EH (cell line): ENCODE data around the gene SLC47A1.
"Not testable (repeated sequence)": the region's sequence is repeated elsewhere in the genome, so short reads cannot be mapped to it uniquely, and the experiment has no call there.

Experiments used
- DNase-seq: peaks from one replicate; pipeline ENCODE4 v3.0.0-alpha.2; 2015; ENCODE audit warnings: low read depth

The SLC47A1 gene, protein sequence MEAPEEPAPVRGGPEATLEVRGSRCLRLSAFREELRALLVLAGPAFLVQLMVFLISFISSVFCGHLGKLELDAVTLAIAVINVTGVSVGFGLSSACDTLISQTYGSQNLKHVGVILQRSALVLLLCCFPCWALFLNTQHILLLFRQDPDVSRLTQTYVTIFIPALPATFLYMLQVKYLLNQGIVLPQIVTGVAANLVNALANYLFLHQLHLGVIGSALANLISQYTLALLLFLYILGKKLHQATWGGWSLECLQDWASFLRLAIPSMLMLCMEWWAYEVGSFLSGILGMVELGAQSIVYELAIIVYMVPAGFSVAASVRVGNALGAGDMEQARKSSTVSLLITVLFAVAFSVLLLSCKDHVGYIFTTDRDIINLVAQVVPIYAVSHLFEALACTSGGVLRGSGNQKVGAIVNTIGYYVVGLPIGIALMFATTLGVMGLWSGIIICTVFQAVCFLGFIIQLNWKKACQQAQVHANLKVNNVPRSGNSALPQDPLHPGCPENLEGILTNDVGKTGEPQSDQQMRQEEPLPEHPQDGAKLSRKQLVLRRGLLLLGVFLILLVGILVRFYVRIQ

DNA sequence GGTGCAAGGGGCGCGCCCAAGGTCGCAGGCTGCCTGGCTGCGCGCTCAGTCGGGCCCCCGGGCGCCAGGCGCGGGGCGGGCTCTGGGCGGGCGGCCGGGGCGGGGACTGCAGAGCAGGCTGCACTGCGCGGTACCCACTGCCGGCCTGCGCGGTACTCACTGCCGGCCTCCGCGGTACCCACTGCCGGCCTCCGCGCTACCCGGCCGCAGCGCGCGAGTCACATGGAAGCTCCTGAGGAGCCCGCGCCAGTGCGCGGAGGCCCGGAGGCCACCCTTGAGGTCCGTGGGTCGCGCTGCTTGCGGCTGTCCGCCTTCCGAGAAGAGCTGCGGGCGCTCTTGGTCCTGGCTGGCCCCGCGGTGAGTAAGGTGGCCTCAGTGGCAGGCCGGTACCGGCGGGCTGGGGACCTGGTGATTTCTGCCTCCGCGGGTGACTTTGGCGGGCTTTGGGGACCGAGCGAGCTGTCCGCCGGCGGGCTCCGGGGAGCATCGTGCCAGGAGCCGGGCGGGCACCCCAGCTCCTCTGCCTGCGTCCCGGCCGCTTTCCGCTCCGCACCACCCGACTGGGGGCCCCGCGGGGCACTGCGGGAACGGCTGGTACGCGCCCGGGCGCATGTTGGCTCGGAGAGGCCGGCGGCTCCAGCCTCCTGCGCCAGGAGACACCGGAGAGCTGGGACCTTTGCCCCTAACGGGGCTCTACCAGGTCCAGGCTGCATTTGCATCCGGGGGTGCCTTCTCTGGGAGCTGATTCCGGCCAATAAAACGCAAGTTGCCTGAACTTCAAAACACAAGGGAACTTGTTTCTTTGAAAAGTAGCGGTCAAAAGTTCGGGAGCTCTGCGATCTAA lies at the start of gene SLC47A1:
Gene SLC47A1 (plus strand): TSS at position 137 of the 844 bp plus-strand sequence. CDS start 86 bp downstream, at position 223.
- DNase-seq = peak; percentile 32

DNA sequence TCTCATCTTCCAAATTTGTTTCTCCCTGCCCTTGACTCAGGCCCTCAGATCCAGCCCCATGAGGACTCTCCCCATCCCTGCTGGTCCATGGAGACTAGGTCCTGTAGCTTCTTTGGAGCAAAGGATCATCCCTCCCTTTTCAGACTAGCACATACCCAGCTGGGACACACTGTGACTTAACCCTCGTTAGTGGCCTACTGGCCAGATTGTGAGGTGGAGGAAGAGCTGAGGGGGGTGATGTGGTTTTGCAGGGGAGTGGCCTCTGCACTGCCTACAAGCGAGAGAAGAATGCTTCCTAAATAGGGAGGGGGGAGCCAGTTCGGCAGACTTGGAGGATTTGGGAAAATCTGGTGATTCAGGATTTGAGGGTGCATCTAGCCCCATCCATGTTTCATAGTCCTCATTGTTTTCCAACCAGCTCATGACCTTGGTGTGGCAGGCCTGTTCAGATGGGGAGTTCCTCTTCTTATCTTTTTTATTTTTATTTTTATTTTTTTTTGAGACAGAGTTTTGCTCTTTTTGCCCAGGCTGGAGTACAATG lies 47.8 kb upstream of the SLC47A1 start:
- DNase-seq = peak; percentile 14

DNA sequence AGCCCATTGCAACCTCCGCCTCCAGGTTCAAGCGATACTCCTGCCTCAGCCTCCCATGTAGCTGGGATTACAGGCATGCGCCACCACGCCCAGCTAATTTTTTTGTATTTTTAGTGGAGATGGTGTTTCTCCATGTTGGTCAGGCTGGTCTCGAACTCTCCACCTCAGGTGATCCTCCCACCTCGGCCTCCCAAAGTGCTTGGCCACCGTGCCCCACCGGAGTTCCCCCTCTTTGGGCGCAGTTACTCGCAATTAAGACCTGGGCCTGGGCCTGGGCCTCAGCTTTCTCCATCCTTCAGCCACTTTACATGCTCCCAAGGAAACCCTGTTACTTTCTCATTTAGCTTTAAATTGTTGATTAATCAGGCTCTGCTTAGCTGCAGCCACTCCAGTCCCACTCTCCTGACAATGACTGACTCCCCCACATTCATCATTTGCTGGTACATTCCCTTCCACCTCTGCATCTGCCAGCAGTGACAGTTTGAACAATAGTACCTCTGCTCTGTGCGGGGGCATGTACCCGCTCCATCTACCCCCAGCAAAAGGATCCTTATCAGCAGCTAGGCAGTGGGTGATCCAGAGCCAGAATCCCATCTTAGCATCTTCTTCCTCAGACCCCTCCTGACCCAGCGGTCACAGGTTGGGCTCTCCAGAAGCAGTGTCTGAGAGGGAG lies 47.2 kb upstream of the SLC47A1 start:
- DNase-seq = no peak

- DNase-seq = peak; percentile 28
These were observed 46.5 kb upstream of the SLC47A1 start for GRCh38 chr17:19487024-19487600.

- no peak for DNase-seq
These were observed 41.5 kb upstream of the SLC47A1 start for GRCh38 chr17:19492141-19492540.

GRCh38 chr17:19494961-19495806 lies 38.5 kb upstream of the SLC47A1 start:
- no peak for DNase-seq

DNA sequence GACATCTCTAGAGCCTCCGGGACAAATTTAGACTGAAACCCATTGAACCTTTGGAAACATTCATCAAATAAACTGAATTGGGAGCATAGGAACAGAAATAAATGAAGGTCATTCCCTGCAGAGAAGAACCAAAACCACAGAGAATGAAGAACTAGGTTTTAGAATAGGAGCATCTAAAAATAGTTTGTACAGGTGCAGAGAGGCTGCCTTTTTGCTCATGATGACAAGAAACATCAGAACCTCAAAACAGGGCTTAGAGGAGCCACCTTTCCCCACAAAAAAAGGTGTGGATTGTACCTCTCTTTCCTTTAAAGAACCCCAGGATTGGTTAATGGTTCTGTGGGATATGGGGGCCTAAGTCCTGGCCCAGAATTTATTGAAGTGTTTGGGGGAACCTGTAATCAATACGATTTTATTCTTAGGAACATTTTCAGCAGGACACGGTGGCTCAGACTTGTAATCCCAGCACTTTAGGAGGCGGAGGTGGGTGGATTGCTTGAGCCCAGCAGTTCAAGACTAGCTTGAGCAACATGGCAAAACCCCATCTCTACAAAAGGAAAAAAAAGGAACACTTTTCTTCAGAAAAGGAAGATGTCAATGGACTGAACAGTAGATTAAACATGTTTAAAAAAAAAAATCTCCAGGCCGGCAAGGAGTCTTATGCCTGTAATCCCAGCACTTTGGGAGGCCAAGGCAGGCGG lies 37.7 kb upstream of the SLC47A1 start:
- DNase-seq = no peak

DNA sequence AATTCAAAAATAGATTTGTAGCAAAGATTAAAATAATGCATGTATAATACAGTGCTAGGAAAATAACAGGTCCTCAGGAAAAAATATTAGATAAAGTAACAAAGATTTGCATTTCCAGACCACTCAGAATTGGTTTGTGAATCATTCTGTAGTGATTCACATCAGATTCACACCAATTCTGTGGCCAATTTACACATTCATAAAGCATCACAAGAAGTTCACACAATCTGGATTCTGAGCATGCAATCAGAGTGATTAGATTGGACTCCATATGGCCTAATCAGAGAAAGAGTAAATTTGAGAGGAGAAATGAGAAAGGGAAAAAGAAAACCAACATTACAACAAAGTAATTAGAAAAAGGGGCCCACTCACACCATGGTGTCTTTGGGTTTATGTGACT lies 36.0 kb upstream of the SLC47A1 start:
- DNase-seq = no peak

DNA sequence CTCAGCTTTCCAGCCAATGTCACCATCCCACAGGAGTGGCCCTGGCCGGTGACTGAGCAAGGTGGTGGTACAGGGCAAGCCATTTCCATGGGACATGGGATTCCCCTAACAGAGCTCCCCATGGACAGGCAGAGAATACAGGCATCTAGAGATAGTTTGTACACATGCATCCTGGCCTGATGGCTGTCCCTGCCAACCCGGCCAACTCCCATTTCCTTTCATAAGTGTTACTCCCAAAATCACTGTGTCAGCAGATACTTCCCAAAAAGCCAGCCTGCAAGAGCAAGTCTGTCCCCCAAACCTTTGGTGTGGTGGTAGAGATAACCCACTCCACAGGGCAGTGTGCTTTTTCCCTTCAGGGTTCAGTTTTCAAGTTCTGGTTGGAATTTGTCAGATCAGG lies 32.4 kb upstream of the SLC47A1 start:
- DNase-seq = no peak

DNA sequence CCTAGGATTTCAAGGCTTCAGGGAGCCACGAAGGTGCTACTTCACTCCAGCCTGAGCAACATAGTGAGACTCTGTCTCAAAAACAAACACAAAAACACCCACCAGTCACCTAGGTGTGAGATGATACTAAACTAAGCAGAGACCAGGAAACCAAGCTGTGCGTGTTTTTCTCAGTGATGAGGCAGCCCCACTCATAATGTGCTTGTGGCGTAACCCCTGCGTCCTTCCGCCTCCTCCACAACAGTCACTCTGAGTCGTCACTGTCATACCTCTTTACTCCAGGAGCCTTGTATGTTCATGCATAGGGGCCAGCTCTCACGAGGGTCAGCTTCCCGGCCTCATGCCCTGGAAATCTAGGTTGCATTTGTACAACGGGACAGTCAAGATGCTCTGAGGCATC lies 31.1 kb upstream of the SLC47A1 start:
- DNase-seq = no peak

GRCh38 chr17:19505561-19505960 lies 28.1 kb upstream of the SLC47A1 start:
- DNase-seq = not testable (repeated sequence)

DNA sequence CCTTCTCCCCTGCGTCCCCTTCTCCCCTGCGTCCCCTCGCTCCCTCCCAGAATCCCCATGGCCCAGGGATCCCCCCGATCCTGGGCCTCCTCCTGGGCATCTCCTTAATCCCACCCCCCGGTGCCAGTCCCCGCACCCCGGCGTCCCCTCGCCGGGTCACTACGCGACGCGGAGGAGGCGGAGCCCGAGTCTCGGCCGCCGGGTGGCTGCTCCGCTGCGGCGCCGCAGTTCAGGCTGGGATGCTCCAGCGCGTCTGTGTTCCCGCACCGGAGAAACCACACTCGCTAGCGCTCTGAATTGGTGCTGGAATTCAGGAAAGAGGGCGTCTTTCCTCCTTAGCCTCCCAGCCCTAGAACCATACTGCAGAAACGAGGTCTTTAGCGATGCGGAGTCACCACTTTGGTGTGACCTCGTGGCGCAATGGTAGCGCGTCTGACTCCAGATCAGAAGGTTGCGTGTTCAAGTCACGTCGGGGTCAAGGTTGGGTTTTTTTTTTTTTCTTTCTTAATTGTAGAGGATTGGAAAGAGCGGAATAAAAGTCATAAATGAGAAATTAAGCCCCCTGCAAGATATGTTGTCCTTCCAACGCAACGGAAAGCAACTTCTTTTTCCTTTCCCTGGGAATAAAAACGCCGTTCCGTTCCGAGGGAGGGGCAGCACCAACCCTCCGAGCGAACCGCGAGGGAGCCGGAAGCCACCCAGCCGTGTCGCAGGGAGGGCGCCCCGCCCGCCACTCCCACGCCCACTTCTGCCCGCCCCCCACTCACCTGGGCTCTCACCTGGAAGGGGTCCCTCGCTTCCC lies 25.7 kb upstream of the SLC47A1 start:
- peak; percentile 94 for DNase-seq

DNA sequence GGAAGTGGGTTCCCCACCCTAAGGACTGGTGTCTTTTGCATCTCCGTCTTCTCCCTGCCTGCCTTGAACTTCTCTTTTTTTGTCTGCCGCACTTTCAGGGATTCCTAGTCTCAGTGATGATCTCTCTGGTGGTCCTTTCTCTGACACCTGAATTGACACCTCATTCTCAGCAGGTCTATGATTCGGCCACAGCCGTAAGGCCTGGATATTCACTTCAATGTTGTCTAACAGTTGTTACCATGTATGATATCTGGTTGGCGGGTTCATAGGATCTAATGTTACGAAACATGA lies 25.1 kb upstream of the SLC47A1 start:
- no peak for DNase-seq

- DNase-seq = not testable (repeated sequence)
These were observed 24.3 kb upstream of the SLC47A1 start for GRCh38 chr17:19509281-19509852.

GRCh38 chr17:19510903-19511302 lies 22.8 kb upstream of the SLC47A1 start:
- peak; percentile 8 for DNase-seq

GRCh38 chr17:19513897-19514488 lies 19.7 kb upstream of the SLC47A1 start:
- peak; percentile 77 for DNase-seq

DNA sequence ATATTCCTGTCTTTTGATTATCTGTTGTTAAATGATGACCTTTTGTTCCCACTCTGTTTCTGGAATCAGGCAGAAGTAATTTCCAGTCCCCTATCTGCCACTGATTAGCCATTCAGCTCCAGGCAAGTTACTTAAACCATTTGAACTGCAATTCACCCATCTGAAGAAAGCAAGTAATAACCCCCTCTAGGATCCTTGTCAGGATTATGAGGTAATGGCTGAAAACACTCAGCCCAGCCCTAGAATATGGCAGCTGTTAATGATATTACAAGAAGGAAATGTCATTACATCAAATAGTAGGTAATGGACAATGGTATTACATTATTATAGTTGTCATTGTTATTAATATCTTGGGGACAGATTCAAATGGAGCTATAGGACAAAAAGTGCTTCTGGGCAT lies 16.0 kb upstream of the SLC47A1 start:
- DNase-seq = no peak
